Smooth muscle cell (in vitro differentiated cells): Measurements from ENCODE around the gene TGFB3. TPM values are rescaled to one million over a fixed set of nuclear protein-coding genes. Genes with fewer than 3 reads are reported as not detected.
A peak's percentile ranks its signal among the peaks of the same experiment; 100 is the strongest.

Experiments
- DNase-seq: peaks from one replicate; lab custom pipeline; 2025; ENCODE audit not compliant: unreplicated experiment; lab: John Stamatoyannopoulos, UW
- H2AFZ ChIP-seq: fragments of 200-600 bp; sonication (generic); 2 replicates; pipeline ENCODE4 v1.6.0; 2016; ENCODE audit warnings: antibody characterized with exemption, low read depth, mild to moderate bottlenecking
- H3F3A ChIP-seq: fragments of 200-600 bp; sonication (generic); 2 replicates; pipeline ENCODE4 v1.6.0; 2017; ENCODE audit warnings: antibody characterized with exemption, low read depth
- H3K27ac ChIP-seq: fragments of 200-600 bp; sonication (generic); 2 replicates; pipeline ENCODE4 v1.5.1; 2016; ENCODE audit warnings: low read depth, mild to moderate bottlenecking
- H3K27me3 ChIP-seq: fragments of 200-600 bp; sonication (generic); 2 replicates; pipeline ENCODE4 v1.6.1; 2016; ENCODE audit warnings: low read depth, mild to moderate bottlenecking
- H3K36me3 ChIP-seq: fragments of 200-600 bp; sonication (generic); 2 replicates; pipeline ENCODE4 v1.5.1; 2016; ENCODE audit warnings: low read depth
- H3K4me1 ChIP-seq: fragments of 200-600 bp; sonication (generic); 2 replicates; pipeline ENCODE4 v1.5.1; 2016; ENCODE audit warnings: low read depth
- H3K4me2 ChIP-seq: fragments of 200-600 bp; sonication (generic); 2 replicates; pipeline ENCODE4 v1.6.0; 2016; ENCODE audit warnings: mild to moderate bottlenecking
- H3K4me3 ChIP-seq: fragments of 200-600 bp; sonication (generic); 2 replicates; pipeline ENCODE4 v1.5.1; 2016; ENCODE audit warnings: mild to moderate bottlenecking
- H3K79me2 ChIP-seq: fragments of 200-600 bp; sonication (generic); 2 replicates; pipeline ENCODE4 v1.6.0; 2016; ENCODE audit warnings: low read depth, mild to moderate bottlenecking
- H3K9ac ChIP-seq: fragments of 200-600 bp; sonication (generic); 2 replicates; pipeline ENCODE4 v1.6.0; 2016; ENCODE audit warnings: low read depth
- H3K9me3 ChIP-seq: fragments of 200-600 bp; sonication (generic); replicated peaks from 2 replicates; pipeline ENCODE4 v1.5.1; 2016; ENCODE audit warnings: low read depth
- H4K20me1 ChIP-seq: fragments of 200-600 bp; sonication (generic); 2 replicates; pipeline ENCODE4 v1.6.0; 2016; ENCODE audit warnings: low read depth
- WGBS: methylation state at CpG from one replicate; pipeline ENCODE4 v1.1.7; 2016; ENCODE audit warnings: low lambda C conversion rate; 5-methylcytosine and 5-hydroxymethylcytosine counted together
- polyA plus RNA-seq: library from polyadenylated mRNA; unstranded; fragments of >200 nt; fragmentation: Nextera tagmentation; extraction: Ambion mirVana; gene quantifications from 2 replicates; pipeline ENCODE4 v1.2.1, GENCODE V29; 2016
- total RNA-seq: library from RNA; depleted of rRNA; stranded (reverse); fragments of >200 nt; gene quantifications from 2 replicates; pipeline ENCODE4 v1.2.3, GENCODE V29; 2014
- TF ChIP-seq, protein P1 (sequence below): fragments of 200-600 bp; sonication (generic); IDR thresholded peaks from 2 replicates; pipeline ENCODE4 v1.5.1; 2017; ENCODE audit warnings: borderline replicate concordance, mild to moderate bottlenecking, antibody characterized with exemption; ENCODE audit not compliant: insufficient read depth, poor library complexity, severe bottlenecking

Gene TGFB3
- total and polyA plus RNA-seq, 2 experiments from 2014 or later, result 63.4 to 103 TPM

DNA sequence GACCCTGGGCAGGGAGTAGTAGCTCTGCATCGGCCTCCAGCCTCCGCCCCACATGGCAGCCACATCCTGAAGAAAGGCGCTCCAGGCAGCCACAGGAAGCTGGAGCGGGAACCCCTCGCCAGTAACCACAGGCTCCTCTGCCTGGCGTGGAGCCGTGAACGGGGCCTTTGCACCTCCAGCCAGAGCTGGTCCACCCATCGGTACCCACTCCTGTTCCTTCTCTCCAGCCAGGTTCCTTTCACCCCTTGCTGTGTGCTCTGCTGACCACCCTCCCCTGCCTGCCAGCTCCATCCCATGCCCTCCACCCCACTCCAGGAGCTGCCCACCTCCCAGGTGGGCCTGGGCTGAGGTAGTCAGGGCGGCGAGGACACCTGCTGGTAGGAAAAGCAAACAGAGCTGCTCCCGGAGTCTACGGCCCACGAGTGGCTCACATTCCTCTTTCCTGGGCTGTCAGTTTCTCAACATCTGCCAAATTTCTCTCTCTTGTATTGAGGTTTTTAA, 2.7 kb downstream of the TGFB3 start:
- no peak for DNase-seq
- Histone ChIP-seq H3K4me1 (peaks cover 16% of the 10 kb centered on the region), H3K27me3 (no peaks in the 10 kb centered on the region), H2AFZ (no peak overlapping the region), H4K20me1 (peaks cover 24% of the 10 kb centered on the region), H3K9me3 (no peaks in the 10 kb centered on the region), H3F3A (no peaks in the 10 kb centered on the region), H3K79me2 (peaks cover 66% of the 10 kb centered on the region), H3K36me3 (no peaks in the 10 kb centered on the region), H3K9ac (no peak overlapping the region), H3K27ac (no peak overlapping the region), H3K4me2 (peak overlapping the region; percentile 95), H3K4me3 (peak overlapping the region; percentile 89)
- TF ChIP-seq, protein P1, sequence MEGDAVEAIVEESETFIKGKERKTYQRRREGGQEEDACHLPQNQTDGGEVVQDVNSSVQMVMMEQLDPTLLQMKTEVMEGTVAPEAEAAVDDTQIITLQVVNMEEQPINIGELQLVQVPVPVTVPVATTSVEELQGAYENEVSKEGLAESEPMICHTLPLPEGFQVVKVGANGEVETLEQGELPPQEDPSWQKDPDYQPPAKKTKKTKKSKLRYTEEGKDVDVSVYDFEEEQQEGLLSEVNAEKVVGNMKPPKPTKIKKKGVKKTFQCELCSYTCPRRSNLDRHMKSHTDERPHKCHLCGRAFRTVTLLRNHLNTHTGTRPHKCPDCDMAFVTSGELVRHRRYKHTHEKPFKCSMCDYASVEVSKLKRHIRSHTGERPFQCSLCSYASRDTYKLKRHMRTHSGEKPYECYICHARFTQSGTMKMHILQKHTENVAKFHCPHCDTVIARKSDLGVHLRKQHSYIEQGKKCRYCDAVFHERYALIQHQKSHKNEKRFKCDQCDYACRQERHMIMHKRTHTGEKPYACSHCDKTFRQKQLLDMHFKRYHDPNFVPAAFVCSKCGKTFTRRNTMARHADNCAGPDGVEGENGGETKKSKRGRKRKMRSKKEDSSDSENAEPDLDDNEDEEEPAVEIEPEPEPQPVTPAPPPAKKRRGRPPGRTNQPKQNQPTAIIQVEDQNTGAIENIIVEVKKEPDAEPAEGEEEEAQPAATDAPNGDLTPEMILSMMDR, result peak; percentile 62
- WGBS, result 70% methylated on average over 14 of the region's 14 CpGs

DNA sequence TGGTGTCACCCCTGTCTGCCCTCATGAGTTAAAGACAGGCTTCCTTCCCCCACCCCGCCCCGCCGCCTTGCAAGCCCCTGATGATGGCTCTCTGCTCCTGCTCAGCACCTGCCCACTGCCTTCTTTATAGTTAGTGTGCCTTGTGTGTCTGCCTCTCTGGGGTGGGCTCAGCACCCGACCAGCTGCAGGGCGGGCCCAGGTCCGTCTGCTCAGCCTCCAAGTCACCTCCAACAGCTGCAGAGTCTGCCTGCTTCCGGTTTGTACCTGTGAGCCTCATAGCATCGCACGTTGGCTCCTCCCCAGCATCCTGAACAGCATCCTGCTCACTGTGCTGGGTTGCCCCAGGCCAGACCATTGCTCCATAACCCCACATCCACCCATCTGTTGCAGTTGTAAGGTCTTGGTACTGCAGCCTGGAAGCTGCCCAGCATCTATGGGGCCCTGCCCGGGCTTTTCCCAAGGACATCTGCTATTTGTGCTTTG, 3.5 kb downstream of the TGFB3 start:
- peaks cover 16% of the 10 kb centered on the region for H3K4me1 ChIP-seq
- no peaks in the 10 kb centered on the region for H3K36me3 ChIP-seq
- H2AFZ ChIP-seq, result no peak overlapping the region
- TF ChIP-seq, protein P1, result no peak
- H3K9ac ChIP-seq, result no peak overlapping the region
- H3K4me3 ChIP-seq, result no peak overlapping the region
- peaks cover 26% of the 10 kb centered on the region for H4K20me1 ChIP-seq
- H3K27me3 ChIP-seq, result no peaks in the 10 kb centered on the region
- H3K9me3 ChIP-seq, result no peaks in the 10 kb centered on the region
- H3K27ac ChIP-seq, result no peak overlapping the region
- peak overlapping the region; percentile 95 for H3K4me2 ChIP-seq
- DNase-seq, result no peak
- no peaks in the 10 kb centered on the region for H3F3A ChIP-seq
- H3K79me2 ChIP-seq, result peaks cover 68% of the 10 kb centered on the region
- WGBS, result 83% methylated on average over 10 of the region's 10 CpGs

DNA sequence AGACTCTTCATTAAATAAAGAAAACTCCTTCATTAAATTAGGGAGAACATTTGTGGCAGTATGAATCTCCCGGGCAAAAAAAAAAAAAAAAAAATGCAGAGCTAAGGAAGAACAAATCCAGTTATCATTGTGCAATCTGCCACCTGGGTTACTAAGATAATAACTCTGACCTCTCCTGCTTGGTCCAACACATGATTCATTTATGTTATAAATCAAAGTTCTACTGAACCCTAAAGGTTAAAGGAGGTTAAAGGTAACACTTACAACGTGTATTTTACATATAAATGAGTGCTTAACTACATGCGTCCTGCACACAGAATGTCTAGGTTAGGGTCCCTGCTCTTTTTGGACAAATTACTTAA, 4.2 kb downstream of the TGFB3 start:
- Histone ChIP-seq H3K9me3 (no peaks in the 10 kb centered on the region), H3K4me2 (peak overlapping the region; percentile 95)
- TF ChIP-seq, protein P1, result no peak

More for the DNA sequence above, 4.2 kb downstream of the TGFB3 start:
- Histone ChIP-seq H2AFZ (no peak overlapping the region), H3K27ac (peak overlapping the region; percentile 10), H3K4me3 (no peak overlapping the region), H3K9ac (no peak overlapping the region), H3F3A (no peaks in the 10 kb centered on the region), H3K79me2 (peaks cover 68% of the 10 kb centered on the region), H3K36me3 (no peaks in the 10 kb centered on the region), H4K20me1 (peaks cover 32% of the 10 kb centered on the region), H3K27me3 (no peaks in the 10 kb centered on the region), H3K4me1 (peaks cover 16% of the 10 kb centered on the region)
- 58% methylated on average over 3 of the region's 3 CpGs for WGBS
- no peak for DNase-seq
